Panc1 (cell line): ENCODE measurements around the gene SSNA1. TPM values are rescaled to one million over a fixed set of nuclear protein-coding genes. Genes with fewer than 3 reads are reported as not detected.

Experiments
- ATAC-seq: fragments of 200-7000 bp; cut with Tn5 transposase; 2 replicates; pipeline ENCODE4 v1.9.1; 2020; ENCODE audit warnings: mild to moderate bottlenecking, moderate library complexity
- BruUV-seq: library from RNA; stranded (reverse); fragments of 400-500 nt; replicated peaks from 2 replicates; lab custom pipeline; 2021; lab: Mats Ljungman, UMichigan
- CTCF ChIA-PET: fragments of 300-600 bp; sonication (Branson Sonifier 250); formaldehyde crosslinking; loops from one replicate; lab custom pipeline; 2022; ENCODE audit warnings: antibody characterized with exemption; lab: Charles Lee
- POLR2A ChIA-PET: fragments of 300-600 bp; sonication (Branson Sonifier 250); formaldehyde crosslinking; loops from one replicate; lab custom pipeline; 2022; ENCODE audit warnings: antibody characterized with exemption; lab: Charles Lee
- DNase-seq: peaks from one replicate; pipeline ENCODE4 v3.0.0-alpha.2; 2010; ENCODE audit warnings: low read depth, low spot score
- H3K27ac ChIP-seq: 2 replicates; pipeline ENCODE4 v1.5.1; 2011; ENCODE audit warnings: mild to moderate bottlenecking, low read length, inconsistent platforms
- H3K27me3 ChIP-seq: fragments of 200-500 bp; sonication (Bioruptor generic); 2 replicates; pipeline ENCODE4 v1.6.0; 2014; ENCODE audit warnings: low read length, inconsistent platforms; ENCODE audit not compliant: control insufficient read depth, insufficient read depth
- H3K36me3 ChIP-seq: fragments of 200-500 bp; sonication (Bioruptor generic); 2 replicates; pipeline ENCODE4 v1.5.1; 2014; ENCODE audit warnings: inconsistent platforms, mild to moderate bottlenecking, low read length, moderate library complexity; ENCODE audit not compliant: control insufficient read depth, insufficient read depth
- H3K4me1 ChIP-seq: 2 replicates; pipeline ENCODE4 v1.5.1; 2011; ENCODE audit warnings: inconsistent platforms, mild to moderate bottlenecking, low read length, moderate library complexity; ENCODE audit not compliant: control insufficient read depth, insufficient read depth
- H3K4me3 ChIP-seq, 2 experiments: 2 replicates each; pipeline ENCODE4 v1.5.1; 2011 to 2012; ENCODE audit warnings: low read depth in 2 of 2, low read length in 2 of 2, mild to moderate bottlenecking in 2 of 2, inconsistent platforms in 1 of 2, moderate library complexity in 1 of 2
- H3K9me3 ChIP-seq: fragments of 200-500 bp; sonication (Bioruptor generic); 2 replicates; pipeline ENCODE4 v1.5.1; 2014; ENCODE audit warnings: low read depth, mild to moderate bottlenecking, inconsistent platforms, low read length, moderate library complexity; ENCODE audit not compliant: control insufficient read depth, insufficient read depth
- POLR2AphosphoS5 ChIP-seq: IDR thresholded peaks from 2 replicates; pipeline ENCODE4 v1.6.1; 2012; ENCODE audit warnings: mild to moderate bottlenecking, low read depth, low read length, moderate library complexity
- SIN3A ChIP-seq: IDR thresholded peaks from 2 replicates; pipeline ENCODE4 v1.6.1; 2012; ENCODE audit warnings: low read depth, mild to moderate bottlenecking, low read length, moderate library complexity, borderline replicate concordance; ENCODE audit not compliant: insufficient read depth
- TCF7L2 ChIP-seq: IDR thresholded peaks from 2 replicates; pipeline ENCODE4 v1.6.1; 2011; ENCODE audit warnings: mild to moderate bottlenecking, low read depth, low read length, inconsistent platforms
- in situ Hi-C: cut with HindIII; loops from 2 replicates; pipeline ENCODE4 v1.10.0; 2016; ENCODE audit warnings: low sequenced_read_pairs, low pct_unique_long_range_greater_than_20kb
- intact Hi-C: fragments of 100-400 bp; cut with micrococcal nuclease; formaldehyde crosslinking; loops from one replicate; pipeline ENCODE4 v1.10.0; 2022; ENCODE audit not compliant: unreplicated experiment
- total RNA-seq: library from RNA; stranded (reverse); gene quantifications from one replicate; pipeline ENCODE4 v1.2.1, GENCODE V29; 2021; ENCODE audit not compliant: unreplicated experiment
- TF ChIP-seq, protein P1 (sequence below): fragments of 450-650 bp; IDR thresholded peaks from 2 replicates; pipeline ENCODE4 v1.5.1; 2017; ENCODE audit warnings: mild to moderate bottlenecking
- TF ChIP-seq, protein P2 (sequence below), 2 experiments: IDR thresholded peaks; 2 replicates each; pipeline ENCODE4 v1.6.1; 2011 to 2012; ENCODE audit warnings: low read depth in 2 of 2, control low read depth in 1 of 2, low read length in 1 of 2, mild to moderate bottlenecking in 1 of 2, moderate library complexity in 1 of 2; ENCODE audit not compliant: insufficient read depth in 1 of 2

The SSNA1 gene
- total RNA-seq, 1 experiment from 2014 or later, result 86.9 TPM

DNA sequence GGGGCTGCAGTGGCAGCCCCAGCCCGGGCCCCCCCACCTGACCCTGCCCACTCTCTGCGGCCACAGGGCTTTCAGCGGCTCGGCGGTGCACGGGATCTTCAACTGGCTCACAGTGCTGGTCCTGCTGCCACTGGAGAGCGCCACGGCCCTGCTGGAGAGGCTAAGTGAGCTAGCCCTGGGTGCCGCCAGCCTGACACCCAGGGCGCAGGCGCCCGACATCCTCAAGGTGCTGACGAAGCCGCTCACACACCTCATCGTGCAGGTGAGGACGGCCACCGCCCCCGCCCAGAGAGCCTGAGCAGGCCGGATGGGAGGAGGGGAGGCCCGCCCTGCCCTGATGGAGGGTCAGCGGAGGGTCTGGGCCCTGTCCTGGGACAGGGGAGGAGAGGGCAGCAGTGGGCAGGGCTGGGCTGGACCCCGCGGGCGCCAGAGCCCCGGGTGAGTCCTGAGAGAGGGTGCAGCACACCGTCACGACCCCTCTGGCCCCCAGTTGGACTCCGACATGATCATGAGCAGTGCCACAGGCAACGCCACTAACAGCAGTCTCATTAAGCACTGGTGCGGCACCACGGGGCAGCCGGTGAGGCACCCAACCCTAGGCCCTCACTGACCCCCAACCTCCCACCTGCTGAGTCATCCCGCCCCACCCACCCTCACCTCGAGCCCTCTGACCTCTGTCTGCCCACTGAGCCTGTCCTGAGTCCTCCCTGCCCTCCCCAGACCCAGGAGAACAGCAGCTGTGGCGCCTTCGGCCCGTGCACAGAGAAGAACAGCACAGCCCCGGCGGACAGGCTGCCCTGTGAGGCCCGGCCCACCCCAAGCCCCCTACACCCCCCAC, 44.9 kb downstream of the SSNA1 start:
- ChIA-PET CTCF (interaction anchor here (0.7 kb wide), 3 partner anchors 46 to 467 kb away, joined by 5 to 8 read pairs (median 6); no protein-coding TSS in a partner anchor), POLR2A (no interaction called here)
- no peak for ATAC-seq
- BruUV-seq, result no TSS peak
- in situ Hi-C loops (no loop called here), intact Hi-C loops (no loop called here)
- no peak overlapping the region for H3K27ac ChIP-seq
- no peaks in the 10 kb centered on the region for H3K27me3 ChIP-seq
- DNase-seq, result no peak
- TF ChIP-seq TCF7L2, result no peak
- no peak for TF ChIP-seq SIN3A
- TF ChIP-seq, protein P1, sequence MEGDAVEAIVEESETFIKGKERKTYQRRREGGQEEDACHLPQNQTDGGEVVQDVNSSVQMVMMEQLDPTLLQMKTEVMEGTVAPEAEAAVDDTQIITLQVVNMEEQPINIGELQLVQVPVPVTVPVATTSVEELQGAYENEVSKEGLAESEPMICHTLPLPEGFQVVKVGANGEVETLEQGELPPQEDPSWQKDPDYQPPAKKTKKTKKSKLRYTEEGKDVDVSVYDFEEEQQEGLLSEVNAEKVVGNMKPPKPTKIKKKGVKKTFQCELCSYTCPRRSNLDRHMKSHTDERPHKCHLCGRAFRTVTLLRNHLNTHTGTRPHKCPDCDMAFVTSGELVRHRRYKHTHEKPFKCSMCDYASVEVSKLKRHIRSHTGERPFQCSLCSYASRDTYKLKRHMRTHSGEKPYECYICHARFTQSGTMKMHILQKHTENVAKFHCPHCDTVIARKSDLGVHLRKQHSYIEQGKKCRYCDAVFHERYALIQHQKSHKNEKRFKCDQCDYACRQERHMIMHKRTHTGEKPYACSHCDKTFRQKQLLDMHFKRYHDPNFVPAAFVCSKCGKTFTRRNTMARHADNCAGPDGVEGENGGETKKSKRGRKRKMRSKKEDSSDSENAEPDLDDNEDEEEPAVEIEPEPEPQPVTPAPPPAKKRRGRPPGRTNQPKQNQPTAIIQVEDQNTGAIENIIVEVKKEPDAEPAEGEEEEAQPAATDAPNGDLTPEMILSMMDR, result no peak; the same call in 1 of the 2 replicates
- TF ChIP-seq, protein P2, sequence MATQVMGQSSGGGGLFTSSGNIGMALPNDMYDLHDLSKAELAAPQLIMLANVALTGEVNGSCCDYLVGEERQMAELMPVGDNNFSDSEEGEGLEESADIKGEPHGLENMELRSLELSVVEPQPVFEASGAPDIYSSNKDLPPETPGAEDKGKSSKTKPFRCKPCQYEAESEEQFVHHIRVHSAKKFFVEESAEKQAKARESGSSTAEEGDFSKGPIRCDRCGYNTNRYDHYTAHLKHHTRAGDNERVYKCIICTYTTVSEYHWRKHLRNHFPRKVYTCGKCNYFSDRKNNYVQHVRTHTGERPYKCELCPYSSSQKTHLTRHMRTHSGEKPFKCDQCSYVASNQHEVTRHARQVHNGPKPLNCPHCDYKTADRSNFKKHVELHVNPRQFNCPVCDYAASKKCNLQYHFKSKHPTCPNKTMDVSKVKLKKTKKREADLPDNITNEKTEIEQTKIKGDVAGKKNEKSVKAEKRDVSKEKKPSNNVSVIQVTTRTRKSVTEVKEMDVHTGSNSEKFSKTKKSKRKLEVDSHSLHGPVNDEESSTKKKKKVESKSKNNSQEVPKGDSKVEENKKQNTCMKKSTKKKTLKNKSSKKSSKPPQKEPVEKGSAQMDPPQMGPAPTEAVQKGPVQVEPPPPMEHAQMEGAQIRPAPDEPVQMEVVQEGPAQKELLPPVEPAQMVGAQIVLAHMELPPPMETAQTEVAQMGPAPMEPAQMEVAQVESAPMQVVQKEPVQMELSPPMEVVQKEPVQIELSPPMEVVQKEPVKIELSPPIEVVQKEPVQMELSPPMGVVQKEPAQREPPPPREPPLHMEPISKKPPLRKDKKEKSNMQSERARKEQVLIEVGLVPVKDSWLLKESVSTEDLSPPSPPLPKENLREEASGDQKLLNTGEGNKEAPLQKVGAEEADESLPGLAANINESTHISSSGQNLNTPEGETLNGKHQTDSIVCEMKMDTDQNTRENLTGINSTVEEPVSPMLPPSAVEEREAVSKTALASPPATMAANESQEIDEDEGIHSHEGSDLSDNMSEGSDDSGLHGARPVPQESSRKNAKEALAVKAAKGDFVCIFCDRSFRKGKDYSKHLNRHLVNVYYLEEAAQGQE (IDR thresholded peaks at IDR 0.05; ENCODE audit: insufficient read depth in 1 of 2, low read depth in 2 of 2, low read length in 1 of 2), result no peak
- TF ChIP-seq POLR2AphosphoS5, result no peak
- no peaks in the 10 kb centered on the region for H3K36me3 ChIP-seq
- H3K4me1 ChIP-seq, result peaks cover 18% of the 10 kb centered on the region
- no peak overlapping the region for H3K4me3 ChIP-seq
- H3K9me3 ChIP-seq, result no peaks in the 10 kb centered on the region

DNA sequence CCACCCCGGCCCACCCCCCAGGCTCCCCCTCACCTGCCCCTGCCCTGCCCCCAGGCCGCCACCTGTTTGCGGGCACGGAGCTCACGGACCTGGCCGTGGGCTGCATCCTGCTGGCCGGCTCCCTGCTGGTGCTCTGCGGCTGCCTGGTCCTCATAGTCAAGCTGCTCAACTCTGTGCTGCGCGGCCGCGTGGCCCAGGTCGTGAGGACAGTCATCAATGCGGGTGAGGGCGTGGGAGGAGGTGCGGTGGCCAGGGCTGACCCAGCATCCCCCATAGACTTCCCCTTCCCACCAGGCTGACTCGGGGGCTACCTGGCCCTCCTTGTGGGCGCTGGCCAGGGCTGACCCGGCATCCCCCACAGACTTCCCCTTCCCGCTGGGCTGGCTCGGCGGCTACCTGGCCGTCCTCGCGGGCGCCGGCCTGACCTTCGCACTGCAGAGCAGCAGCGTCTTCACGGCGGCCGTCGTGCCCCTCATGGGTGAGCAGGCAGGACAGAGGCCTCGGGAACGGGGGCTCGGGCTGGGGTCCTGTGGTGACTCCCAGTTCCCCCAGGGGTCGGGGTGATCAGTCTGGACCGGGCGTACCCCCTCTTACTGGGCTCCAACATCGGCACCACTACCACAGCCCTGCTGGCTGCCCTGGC, 45.7 kb downstream of the SSNA1 start:
- DNase-seq (no peak), ATAC-seq (no peak)
- Histone ChIP-seq H3K36me3 (no peaks in the 10 kb centered on the region), H3K9me3 (no peaks in the 10 kb centered on the region), H3K4me1 (peaks cover 26% of the 10 kb centered on the region), H3K27me3 (no peaks in the 10 kb centered on the region), H3K4me3 (no peak overlapping the region), H3K27ac (no peak overlapping the region)
- in situ Hi-C loops (no loop called here), intact Hi-C loops (no loop called here)
- ChIA-PET CTCF (interaction anchor here (0.7 kb wide), 1 partner anchor 168 kb away, joined by 8 read pairs; no protein-coding TSS in a partner anchor), POLR2A (no interaction called here)
- BruUV-seq, result no TSS peak
- TF ChIP-seq TCF7L2 (no peak), SIN3A (no peak), POLR2AphosphoS5 (no peak)
- TF ChIP-seq, protein P2 (IDR thresholded peaks at IDR 0.05; ENCODE audit: insufficient read depth in 1 of 2, low read depth in 2 of 2, low read length in 1 of 2), result no peak
- TF ChIP-seq, protein P1, result no peak
